Bronchial epithelial cell (primary cell): ENCODE data around the gene NOTCH1. TPM values are rescaled to one million over a fixed set of nuclear protein-coding genes. Genes with fewer than 3 reads are reported as not detected.

ENCODE experiments used
- DNase-seq: peaks from one replicate; pipeline ENCODE4 v3.0.0-alpha.2; 2010; ENCODE audit warnings: low read depth
- FAIRE-seq: peaks from 2 replicates; lab custom pipeline; 2011; peaks lifted over from hg19 to GRCh38; lab: Jason Lieb, UNC
- H3K27me3 ChIP-seq: 2 replicates; pipeline ENCODE4 v1.5.1; 2011; ENCODE audit warnings: low read length; ENCODE audit not compliant: control insufficient read depth, insufficient read depth
- H3K36me3 ChIP-seq: 2 replicates; pipeline ENCODE4 v1.5.1; 2011; ENCODE audit warnings: low read length; ENCODE audit not compliant: control insufficient read depth, insufficient read depth
- H3K4me3 ChIP-seq: 2 replicates; pipeline ENCODE4 v1.5.1; 2011; ENCODE audit warnings: mild to moderate bottlenecking, low read depth, low read length, control low read depth
- total RNA-seq: library from RNA; depleted of rRNA; stranded (reverse); fragments of >200 nt; gene quantifications from 2 replicates; pipeline ENCODE4 v1.2.1, GENCODE V29; 2014
- TF ChIP-seq, protein P1 (sequence below): IDR thresholded peaks from 2 replicates; pipeline ENCODE4 v1.5.1; 2011; ENCODE audit warnings: mild to moderate bottlenecking, moderate library complexity, low read length, control low read depth, inconsistent platforms; ENCODE audit not compliant: insufficient read depth, severe bottlenecking

Gene NOTCH1
- total RNA-seq, 1 donor from 2014 or later = 70.0 TPM

DNA sequence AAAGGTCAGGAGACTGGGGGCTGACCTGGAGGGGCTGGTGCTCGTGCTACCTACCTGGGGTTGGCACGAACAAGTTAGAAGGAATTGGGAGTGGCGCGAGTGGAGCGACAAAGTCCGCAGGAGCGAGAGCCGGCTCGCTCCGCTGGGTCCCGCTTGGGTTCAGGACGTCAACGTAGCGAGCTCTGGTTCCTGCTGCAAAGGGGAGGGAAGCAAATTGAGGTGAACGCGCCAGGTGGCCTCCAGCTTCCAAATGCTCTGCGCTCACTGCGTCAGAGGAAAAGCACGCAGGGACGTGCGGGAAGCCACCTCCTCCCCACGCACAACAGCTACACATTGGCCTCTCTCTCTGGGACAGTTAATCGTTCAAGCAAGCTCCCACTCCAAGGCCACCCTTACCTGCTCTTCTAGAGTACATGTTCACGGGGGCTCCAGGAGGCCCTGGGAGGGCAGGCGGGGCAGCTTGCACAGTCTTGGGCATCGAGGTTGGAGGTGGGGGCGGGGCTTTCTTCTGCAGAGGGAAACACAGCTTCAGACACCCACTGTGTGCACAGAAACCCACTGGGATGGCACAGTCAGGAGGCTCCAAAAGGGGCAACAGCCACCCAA lies 98.6 kb downstream of the NOTCH1 start:
- Histone ChIP-seq H3K27me3 (no peaks in the 10 kb centered on the region), H3K36me3 (peaks cover 46% of the 10 kb centered on the region), H3K4me3 (no peak overlapping the region)
- TF ChIP-seq, protein P1, sequence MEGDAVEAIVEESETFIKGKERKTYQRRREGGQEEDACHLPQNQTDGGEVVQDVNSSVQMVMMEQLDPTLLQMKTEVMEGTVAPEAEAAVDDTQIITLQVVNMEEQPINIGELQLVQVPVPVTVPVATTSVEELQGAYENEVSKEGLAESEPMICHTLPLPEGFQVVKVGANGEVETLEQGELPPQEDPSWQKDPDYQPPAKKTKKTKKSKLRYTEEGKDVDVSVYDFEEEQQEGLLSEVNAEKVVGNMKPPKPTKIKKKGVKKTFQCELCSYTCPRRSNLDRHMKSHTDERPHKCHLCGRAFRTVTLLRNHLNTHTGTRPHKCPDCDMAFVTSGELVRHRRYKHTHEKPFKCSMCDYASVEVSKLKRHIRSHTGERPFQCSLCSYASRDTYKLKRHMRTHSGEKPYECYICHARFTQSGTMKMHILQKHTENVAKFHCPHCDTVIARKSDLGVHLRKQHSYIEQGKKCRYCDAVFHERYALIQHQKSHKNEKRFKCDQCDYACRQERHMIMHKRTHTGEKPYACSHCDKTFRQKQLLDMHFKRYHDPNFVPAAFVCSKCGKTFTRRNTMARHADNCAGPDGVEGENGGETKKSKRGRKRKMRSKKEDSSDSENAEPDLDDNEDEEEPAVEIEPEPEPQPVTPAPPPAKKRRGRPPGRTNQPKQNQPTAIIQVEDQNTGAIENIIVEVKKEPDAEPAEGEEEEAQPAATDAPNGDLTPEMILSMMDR = no peak
- DNase-seq (no peak), FAIRE-seq (no peak)

DNA sequence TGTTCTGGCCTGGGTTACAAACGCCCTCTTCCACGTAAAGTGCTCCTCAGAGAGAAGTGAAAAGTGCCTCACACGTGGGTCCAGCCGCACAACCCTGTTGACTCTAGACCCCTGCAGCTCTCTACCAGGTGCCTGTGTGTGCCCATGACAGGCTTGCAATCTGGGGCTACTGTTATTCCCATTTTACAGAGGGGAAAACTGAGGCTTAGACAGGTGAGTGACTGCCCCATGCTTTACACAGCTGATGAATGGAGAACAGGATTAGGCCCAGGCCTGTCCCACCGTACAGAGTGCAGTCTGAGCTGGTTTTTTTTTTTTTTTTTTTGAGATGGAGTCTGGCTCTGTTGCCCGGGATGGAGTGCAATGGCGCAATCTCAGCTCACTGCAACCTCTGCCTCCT lies 100.0 kb downstream of the NOTCH1 start:
- TF ChIP-seq, protein P1 = no peak
- Histone ChIP-seq H3K36me3 (peaks cover 45% of the 10 kb centered on the region), H3K4me3 (no peak overlapping the region), H3K27me3 (no peaks in the 10 kb centered on the region)
- FAIRE-seq (no peak), DNase-seq (no peak)

Other genes with a start within 250 kb of the NOTCH1 start
- gene CCDC187, start 242.0 kb downstream of the NOTCH1 start, total RNA-seq = not detected in 2 replicates
- gene GPSM1, start 218.5 kb downstream of the NOTCH1 start, total RNA-seq = 12.3 and 13.4 TPM in 2 replicates
- 14.5 and 17.4 TPM in 2 replicates for gene DNLZ, start 182.3 kb downstream of the NOTCH1 start, total RNA-seq
- gene CARD9, start 172.4 kb downstream of the NOTCH1 start, total RNA-seq = 0.51 and 0.53 TPM in 2 replicates
- gene SNAPC4, start 145.9 kb downstream of the NOTCH1 start, total RNA-seq = 3.7 and 3.8 TPM in 2 replicates
- 48.9 and 89.0 TPM in 2 replicates for gene ENTR1, start 135.4 kb downstream of the NOTCH1 start, total RNA-seq
- 39.2 and 43.2 TPM in 2 replicates for gene PMPCA, start 135.4 kb downstream of the NOTCH1 start, total RNA-seq
- 2.4 and 3.1 TPM in 2 replicates for gene INPP5E, start 106.2 kb downstream of the NOTCH1 start, total RNA-seq
- 13.7 and 20.5 TPM in 2 replicates for gene SEC16A, start 63.0 kb downstream of the NOTCH1 start, total RNA-seq
- gene EGFL7, start 116.9 kb upstream of the NOTCH1 start, total RNA-seq = 11.8 and 18.1 TPM in 2 replicates
- gene AGPAT2, start 141.4 kb upstream of the NOTCH1 start, total RNA-seq = 41.9 and 52.0 TPM in 2 replicates
- gene DIPK1B, start 166.5 kb upstream of the NOTCH1 start, total RNA-seq = 0.13 TPM in 1 of 2 replicates, not detected in the other
- gene LCN10, start 196.9 kb upstream of the NOTCH1 start, total RNA-seq = not detected in 2 replicates
- not detected in 2 replicates for gene LCN6, start 202.5 kb upstream of the NOTCH1 start, total RNA-seq
- not detected in 2 replicates for gene LCN8, start 212.2 kb upstream of the NOTCH1 start, total RNA-seq
- gene LCN15, start 218.5 kb upstream of the NOTCH1 start, total RNA-seq = not detected in 2 replicates
- gene TMEM141, start 245.3 kb upstream of the NOTCH1 start, total RNA-seq = 220 and 228 TPM in 2 replicates